Fibroblast of the aortic adventitia (primary cell): ENCODE measurements around the gene GOLGA8J. TPM values are rescaled to one million over a fixed set of nuclear protein-coding genes. Genes with fewer than 3 reads are reported as not detected.
"Not testable (repeated sequence)": the region's sequence is repeated elsewhere in the genome, so short reads cannot be mapped to it uniquely, and the experiment has no call there.

ENCODE experiments used
- DNase-seq: peaks from one replicate; pipeline ENCODE4 v3.0.0-alpha.2; 2010; ENCODE audit warnings: low read depth
- H3K4me3 ChIP-seq: 2 replicates; pipeline ENCODE4 v1.5.1; 2011; ENCODE audit warnings: low read depth, mild to moderate bottlenecking, control low read depth, low read length, moderate library complexity
- small RNA-seq: library from RNA; depleted of rRNA; stranded (forward); fragments of <200 nt; gene quantifications from one replicate; pipeline ENCODE3, GENCODE V24; 2012
- total RNA-seq: library from RNA; depleted of rRNA; stranded (reverse); fragments of >200 nt; gene quantifications from 2 replicates; pipeline ENCODE4 v1.2.3, GENCODE V29; 2012; ENCODE audit warnings: low replicate concordance

The GOLGA8J gene
- total RNA-seq, 1 donor: not detected

DNA sequence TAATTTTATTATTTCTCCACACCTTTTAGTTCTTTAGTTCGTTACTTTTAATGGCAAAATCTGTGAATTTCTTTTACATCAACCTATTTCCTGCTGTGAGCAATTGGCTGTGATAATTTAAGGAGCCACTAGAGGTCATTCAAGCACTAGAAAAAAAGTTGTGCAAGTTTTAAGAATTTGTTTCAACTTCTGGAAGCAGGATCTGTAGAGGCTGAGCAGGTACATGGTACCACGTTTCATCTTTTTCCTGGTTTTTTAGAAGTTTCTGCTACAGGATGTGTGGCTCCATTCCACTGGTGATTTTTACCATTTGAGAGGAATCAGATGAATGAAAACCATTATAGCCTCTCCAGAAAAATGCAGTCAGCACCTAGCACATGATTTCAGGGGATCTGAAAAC lies 47.3 kb downstream of the GOLGA8J start:
- not testable (repeated sequence) for DNase-seq, H3K4me3 ChIP-seq

DNA sequence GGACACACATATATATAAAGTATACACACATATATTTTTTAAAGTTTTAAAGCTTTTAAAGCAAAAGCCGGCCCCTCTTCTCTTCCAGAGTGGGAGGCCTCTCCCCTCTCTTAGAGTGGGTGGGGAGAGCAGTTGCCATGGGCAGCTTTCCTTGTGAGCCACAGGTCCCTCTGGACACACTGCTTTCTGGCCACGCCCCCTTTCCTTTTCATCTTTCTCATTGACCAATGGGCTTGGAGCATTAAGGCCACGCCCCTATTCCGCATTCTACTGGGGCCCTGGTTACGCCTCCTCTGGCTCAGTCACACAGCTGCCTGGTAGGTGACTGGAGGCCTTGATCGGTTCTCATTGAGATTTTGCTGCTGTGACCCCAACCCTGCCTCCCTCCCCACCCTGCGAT lies 52.0 kb downstream of the GOLGA8J start, which contains the start of gene GOLGA8T:
Gene GOLGA8T, plus strand, starts transcription at position 301 of the 400 bp plus-strand sequence. Its CDS starts 98 bp downstream, at position 399.
- DNase-seq, H3K4me3 ChIP-seq: not testable (repeated sequence)

Small RNAs within 50 kb of the gene (small RNA-seq; reads per million reads assigned to genes)
- not detected for gene RF00096
- gene RN7SL673P: not detected

Other genes starting within 250 kb of the GOLGA8J start
- not detected in 2 replicates for gene GOLGA8T, start 52.1 kb downstream of the GOLGA8J start, total RNA-seq